GM21529 (cell line): ENCODE results near the gene GPAT3.
A peak's percentile ranks its signal among the peaks of the same experiment; 100 is the strongest.
"Not testable (repeated sequence)": the region's sequence is repeated elsewhere in the genome, so short reads cannot be mapped to it uniquely, and the experiment has no call there.

Experiments used
- ATAC-seq: cut with Tn5 transposase; IDR thresholded peaks from one replicate; pipeline ENCODE4 v1.9.1; 2021; ENCODE audit not compliant: unreplicated experiment

GPAT3 gene

GRCh38 chr4:83591730-83592129 lies 55.8 kb downstream of the GPAT3 start:
- ATAC-seq: no peak

- peak; percentile 87 for ATAC-seq
Observed at GRCh38 chr4:83599183-83599582, 63.3 kb downstream of the GPAT3 start.

- ATAC-seq: no peak
Observed at GRCh38 chr4:83603129-83603528, 67.2 kb downstream of the GPAT3 start.

DNA sequence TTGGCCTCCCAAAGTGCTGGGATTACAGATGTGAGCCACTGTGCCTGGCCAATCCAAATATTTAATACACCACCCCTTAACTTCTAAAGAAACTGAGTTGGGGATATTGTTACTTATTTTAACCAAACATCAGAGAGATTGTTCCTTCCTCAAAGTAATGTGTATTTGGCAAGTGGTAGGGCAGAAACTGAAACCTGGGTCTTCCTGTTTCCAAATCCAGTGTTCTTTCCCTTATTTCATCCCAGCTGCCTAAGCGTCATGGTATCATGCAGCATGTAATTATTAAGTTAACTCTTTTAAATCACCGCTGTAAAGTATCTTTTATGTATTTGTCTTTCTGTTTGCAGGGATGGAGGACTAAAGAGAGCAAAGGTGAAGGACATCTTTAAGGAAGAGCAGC lies 68.4 kb downstream of the GPAT3 start:
- ATAC-seq: no peak

GRCh38 chr4:83605210-83605609 lies 69.3 kb downstream of the GPAT3 start:
- ATAC-seq: no peak

DNA sequence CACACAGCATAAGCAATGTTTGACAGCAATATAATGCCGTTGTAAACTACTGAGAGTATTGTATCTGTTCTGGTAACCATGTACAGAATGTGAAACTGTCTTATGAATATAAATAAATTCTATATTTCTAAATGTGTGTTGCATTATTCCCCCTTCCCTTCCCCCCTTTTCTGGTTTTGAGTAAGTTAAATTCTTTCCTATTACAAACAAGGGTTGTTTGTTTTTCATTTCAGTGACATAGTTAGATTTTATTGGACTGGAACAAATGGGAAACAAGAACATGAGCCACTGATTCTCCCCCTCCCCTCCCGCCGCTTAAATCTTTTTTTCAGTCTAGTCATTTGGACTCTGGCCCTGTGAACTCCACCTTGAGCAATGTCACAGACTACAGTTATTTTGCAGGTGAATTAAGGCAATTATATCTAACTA lies 69.8 kb downstream of the GPAT3 start:
- ATAC-seq: peak; percentile 54

- ATAC-seq: no peak
Observed at GRCh38 chr4:83606460-83606859, 70.6 kb downstream of the GPAT3 start.

DNA sequence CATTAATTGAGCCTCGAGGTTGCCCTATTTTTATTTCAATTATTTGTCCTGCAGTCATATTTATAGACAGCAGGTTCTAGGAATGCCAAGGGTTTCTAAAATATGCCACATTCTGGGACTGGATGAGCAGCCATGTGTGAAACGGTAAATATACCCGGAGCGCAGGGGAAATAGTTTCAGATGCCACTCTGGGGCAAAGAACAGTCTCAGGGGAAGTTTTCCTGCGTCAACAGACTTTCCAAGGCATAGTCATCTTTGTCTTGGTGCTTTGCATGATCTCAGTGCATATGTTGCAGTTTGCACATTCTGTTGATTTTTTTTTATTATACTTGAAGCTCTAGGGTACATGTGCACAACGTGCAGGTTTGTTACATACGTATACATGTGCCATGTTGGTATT lies 71.0 kb downstream of the GPAT3 start:
- peak; percentile 57 for ATAC-seq

DNA sequence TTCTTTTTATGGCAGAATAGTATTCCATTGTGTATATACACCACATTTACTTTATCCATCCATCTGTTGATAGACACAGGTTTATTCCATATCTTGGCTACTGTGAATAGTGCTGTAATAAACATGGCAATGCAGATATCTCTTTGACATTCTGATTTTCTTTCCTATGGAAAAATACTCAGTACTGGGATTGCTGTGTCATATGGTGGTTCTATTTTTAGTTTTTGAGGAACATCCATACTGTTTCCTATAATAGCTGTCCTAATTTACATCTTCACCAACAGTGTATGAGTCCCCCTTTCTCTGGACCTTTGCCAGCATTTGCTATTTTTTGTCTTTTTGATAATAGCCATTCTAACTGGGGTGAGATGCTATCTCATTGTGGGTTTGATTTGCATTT lies 73.5 kb downstream of the GPAT3 start:
- ATAC-seq: no peak

GRCh38 chr4:83610729-83611128 lies 74.8 kb downstream of the GPAT3 start:
- ATAC-seq: no peak

- no peak for ATAC-seq
Observed at GRCh38 chr4:83613023-83613422, 77.1 kb downstream of the GPAT3 start.

GRCh38 chr4:83613994-83614393 lies 78.1 kb downstream of the GPAT3 start:
- ATAC-seq: no peak

DNA sequence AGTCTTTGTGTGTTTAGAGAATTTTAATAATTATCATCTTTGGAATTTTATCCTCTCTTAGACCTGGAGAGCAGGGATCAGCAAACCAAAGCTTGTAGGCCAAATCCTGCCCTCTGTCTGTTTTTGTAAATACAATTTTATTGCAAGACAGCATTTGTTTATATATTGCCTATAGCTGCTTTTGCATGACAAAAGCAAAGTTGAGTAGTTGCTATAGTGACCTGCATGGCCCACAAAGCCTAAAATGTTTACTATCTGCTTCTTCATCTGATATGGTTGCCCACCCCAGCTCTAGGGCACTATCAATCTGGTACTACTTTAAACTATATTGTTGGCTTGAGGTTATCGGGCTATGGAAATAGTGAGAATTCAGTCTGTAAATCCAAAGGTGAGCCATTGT lies 80.3 kb downstream of the GPAT3 start:
- ATAC-seq: no peak

DNA sequence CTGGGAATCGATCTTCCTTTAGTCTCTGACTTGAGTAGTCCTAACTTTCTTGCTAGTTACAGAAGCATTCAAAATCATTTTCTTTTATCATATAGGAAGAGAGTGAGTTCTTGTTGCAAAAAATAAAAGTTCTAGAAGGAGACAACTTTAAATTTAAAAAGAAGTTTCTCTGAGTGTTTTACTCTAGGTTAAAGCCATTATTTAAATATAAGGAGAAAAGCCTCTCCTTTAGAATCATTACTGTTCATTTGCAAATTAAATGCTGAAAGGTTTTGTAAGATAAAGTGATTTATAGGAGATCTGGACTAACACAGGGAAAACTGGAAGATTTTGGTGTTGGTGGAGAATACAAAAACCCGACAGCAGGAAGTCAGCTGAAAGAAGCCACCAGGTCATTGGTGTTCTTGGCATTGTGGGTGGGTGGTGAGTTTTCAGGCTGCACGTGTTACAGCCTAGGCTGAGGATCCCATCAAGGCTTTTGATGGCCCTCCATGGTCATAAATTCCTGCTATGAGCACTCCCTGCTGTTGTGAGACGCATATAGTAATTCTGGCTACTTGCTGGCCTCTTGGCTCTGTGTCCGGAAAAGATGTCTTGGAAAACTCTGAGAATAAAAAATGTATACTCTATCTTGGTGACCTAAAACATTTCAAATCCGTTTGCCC lies 81.6 kb downstream of the GPAT3 start:
- no peak for ATAC-seq

GRCh38 chr4:83618431-83618830 lies 82.5 kb downstream of the GPAT3 start:
- ATAC-seq: no peak

- no peak for ATAC-seq
Observed at GRCh38 chr4:83618991-83619645, 83.2 kb downstream of the GPAT3 start.

DNA sequence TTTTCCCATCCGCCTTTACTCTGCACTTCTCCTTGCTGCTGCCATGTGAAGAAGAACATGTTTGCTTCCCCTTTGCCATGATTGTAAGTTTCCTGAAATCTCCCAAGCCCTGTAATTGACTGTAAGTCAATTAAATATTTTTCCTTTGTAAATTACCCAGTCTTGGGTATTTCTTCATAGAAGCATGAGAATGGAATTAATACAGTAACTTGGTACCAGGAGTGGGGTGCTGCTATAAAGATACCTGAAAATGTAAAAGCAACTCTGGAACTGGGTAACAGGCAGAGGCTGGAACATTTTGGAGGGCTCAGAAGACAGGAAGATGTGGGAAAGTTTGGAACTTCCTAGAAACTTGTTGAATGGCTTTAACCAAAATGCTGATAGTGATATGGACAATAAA lies 86.2 kb downstream of the GPAT3 start:
- ATAC-seq: not testable (repeated sequence)

DNA sequence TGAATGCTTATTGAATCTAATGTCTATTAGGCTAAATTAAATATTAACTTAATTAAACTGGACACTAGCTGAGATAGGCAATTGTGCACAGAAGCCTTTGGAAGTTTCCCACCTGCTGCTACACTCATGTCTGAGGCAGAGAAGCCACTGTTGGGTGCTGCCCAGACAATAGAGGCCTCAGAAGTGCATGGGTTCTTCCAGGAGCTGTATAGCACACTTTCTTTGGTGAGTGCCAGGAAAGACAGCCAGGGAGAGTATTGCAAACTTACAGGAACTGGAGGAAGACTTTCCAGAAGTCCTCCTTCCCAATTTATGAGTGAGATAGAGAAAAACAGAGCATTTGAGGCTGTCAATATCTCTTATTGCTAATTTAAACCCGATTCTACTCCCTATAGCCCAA lies 89.9 kb downstream of the GPAT3 start:
- ATAC-seq: no peak

- no peak for ATAC-seq
Observed at GRCh38 chr4:83626245-83626836, 90.4 kb downstream of the GPAT3 start.

DNA sequence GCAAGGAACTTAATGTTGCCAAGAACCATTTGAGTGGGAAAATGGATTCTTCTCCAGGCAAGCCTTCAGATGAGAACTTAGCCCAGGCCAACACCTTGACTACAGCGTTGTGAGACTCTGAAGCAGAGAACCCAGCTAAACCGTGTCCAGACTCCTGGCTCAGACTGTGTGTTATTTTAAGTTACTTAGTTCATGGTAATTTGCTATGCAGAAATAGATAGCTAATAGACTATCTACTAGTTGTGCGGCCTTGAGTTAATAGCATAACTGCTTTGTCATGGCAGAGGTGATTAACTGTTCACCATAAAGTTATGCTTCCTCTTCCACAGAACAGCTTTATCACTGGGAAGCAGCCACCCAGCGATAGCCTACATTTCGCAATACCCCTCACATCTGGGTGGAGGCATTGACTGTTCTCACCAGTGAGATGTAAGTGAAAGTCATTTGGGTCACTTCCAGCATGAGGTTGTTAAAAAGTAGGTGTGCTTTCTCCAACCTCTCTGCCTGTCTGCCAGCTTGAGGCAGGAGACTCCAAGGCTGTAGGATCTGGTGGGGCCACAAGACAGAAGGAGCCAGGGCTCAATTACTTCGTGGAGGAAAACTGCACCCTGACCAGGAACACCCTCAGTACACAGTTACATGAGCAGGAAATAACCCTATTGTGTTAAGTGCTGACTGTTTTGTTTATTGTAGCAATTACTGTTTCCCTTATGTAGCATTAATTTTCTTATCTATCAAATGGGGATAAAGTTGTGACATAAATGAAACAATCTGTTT lies 94.2 kb downstream of the GPAT3 start:
- no peak for ATAC-seq

- ATAC-seq: no peak
Observed at GRCh38 chr4:83631066-83631465, 95.2 kb downstream of the GPAT3 start.

DNA sequence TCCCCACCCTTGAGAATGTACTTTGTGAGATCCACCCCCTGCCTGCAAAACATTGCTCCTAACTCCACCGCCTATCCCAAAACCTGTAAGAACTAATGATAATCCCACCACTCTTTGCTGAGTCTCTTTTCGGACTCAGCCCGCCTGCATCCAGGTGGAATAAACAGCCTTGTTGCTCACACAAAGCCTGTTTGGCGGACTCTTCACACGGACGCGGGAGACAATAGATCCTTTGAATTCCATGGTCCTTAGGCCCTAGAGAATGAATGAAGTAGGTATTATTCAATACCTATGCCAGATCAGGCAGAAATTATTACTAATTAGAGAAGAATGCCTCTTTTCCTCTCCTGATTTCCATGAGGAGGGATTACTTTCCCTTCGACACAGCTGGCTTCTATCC lies 101.0 kb downstream of the GPAT3 start:
- ATAC-seq: no peak
